ENCODE results near the gene SMPD3. TPM values are rescaled to one million over a fixed set of nuclear protein-coding genes. Genes with fewer than 3 reads are reported as not detected.

The SMPD3 gene
- total and polyA plus RNA-seq, 2 experiments from 2014 or later = 0.27 to 2.8 TPM

DNA sequence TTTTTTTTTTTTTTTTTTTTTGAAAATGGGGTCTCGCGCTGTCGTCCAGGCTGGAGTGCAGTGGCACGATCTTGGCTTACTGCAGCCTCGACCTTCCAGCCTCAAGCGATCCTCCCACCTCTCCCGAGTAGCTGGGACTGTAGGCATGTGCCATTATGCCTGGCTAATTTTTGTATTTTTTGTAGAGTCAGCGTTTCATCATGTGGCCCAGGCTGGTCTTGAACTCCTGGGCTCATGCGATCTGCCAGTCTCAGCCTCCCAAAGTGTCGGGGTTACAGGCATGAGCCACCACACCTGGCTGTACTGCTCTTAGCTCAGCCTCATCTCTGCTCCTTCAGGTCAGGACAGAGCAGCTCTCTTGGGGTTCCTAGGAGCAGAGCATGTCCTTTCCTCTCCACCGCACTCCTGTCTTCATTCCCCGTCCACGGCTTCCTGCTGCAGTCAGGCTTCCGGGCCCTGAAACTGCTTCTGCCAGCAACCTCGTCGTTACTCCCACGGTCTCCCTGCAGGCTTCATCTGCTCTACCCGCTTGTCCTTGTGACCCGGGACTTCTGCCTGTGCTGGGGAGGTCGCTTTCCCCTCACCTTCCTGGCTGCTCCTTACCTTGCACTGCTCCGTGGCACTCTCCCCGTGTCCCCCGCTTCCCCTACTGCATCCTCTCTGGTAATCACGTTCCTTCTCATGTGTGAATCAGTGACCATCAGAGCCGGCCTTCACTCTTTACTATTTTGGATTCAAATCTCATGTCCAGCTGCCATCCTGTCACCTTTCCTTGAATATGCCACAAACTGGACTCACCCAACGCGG is 99.5 kb downstream of the SMPD3 start:
- Histone ChIP-seq H3K4me1 (ENCODE audit: low read depth) (no peaks in the 10 kb centered on the region), H3K27ac (no peak overlapping the region), H3K4me3 (no peak overlapping the region), H3K27me3 (no peaks in the 10 kb centered on the region), H3K36me3 (peaks cover 19% of the 10 kb centered on the region), H3K9me3 (ENCODE audit: low read depth) (no peaks in the 10 kb centered on the region)
- no peak for DNase-seq (ENCODE audit: low read depth in 1 of 2, low spot score in 1 of 2)
- no peak for TF ChIP-seq CTCF (IDR thresholded peaks at IDR 0.05; ENCODE audit: low read depth, low read length)

GRCh38 chr16:68347605-68348004 is 100.7 kb downstream of the SMPD3 start:
- H3K27me3 ChIP-seq = no peaks in the 10 kb centered on the region
- H3K36me3 ChIP-seq = peaks cover 19% of the 10 kb centered on the region
- DNase-seq (ENCODE audit: low read depth in 1 of 2, low spot score in 1 of 2) = no peak
- H3K4me1 ChIP-seq (ENCODE audit: low read depth) = no peaks in the 10 kb centered on the region
- H3K27ac ChIP-seq = no peak overlapping the region
- H3K4me3 ChIP-seq = no peak overlapping the region
- no peaks in the 10 kb centered on the region for H3K9me3 ChIP-seq (ENCODE audit: low read depth)
- no peak for TF ChIP-seq CTCF (IDR thresholded peaks at IDR 0.05; ENCODE audit: low read depth, low read length)

DNA sequence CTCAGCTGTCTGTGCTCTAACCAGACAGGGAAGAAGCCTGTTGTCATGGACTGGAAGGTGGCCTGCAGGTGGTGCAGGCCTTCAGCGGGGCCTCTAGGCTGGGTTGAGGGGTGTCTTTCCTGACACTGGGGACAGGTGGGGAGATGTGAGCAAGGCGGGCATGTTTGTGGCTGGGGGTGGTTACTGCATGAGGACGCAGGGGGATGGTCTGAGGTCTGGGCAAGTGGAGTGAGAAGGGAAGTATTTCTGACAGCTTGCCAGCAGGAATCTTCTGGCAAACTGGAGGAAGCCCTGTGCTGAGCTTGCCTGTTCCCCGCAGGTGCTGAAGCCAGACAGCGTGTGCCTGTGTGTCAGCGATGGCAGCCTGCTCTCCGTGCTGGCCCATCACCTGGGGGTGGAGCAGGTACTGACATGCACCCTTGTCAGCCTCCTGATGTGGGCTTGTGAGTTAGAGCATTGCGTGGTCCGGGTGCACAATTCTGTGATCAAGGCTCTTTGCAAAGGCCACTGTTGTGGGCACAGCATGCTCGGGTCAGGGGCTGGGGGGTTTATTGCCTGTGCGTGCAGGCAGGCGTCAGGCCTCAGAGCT is 101.3 kb downstream of the SMPD3 start:
- H3K27ac ChIP-seq = no peak overlapping the region
- no peak for TF ChIP-seq CTCF (IDR thresholded peaks at IDR 0.05; ENCODE audit: low read depth, low read length)
- H3K9me3 ChIP-seq (ENCODE audit: low read depth) = no peaks in the 10 kb centered on the region
- H3K4me1 ChIP-seq (ENCODE audit: low read depth) = no peaks in the 10 kb centered on the region
- peaks cover 24% of the 10 kb centered on the region for H3K36me3 ChIP-seq
- DNase-seq (ENCODE audit: low read depth in 1 of 2, low spot score in 1 of 2) = no peak
- no peaks in the 10 kb centered on the region for H3K27me3 ChIP-seq
- no peak overlapping the region for H3K4me3 ChIP-seq

GRCh38 chr16:68345958-68346635 is 102.2 kb downstream of the SMPD3 start:
- TF ChIP-seq CTCF (IDR thresholded peaks at IDR 0.05; ENCODE audit: low read depth, low read length) = no peak
- Histone ChIP-seq H3K27me3 (no peaks in the 10 kb centered on the region), H3K27ac (no peak overlapping the region), H3K36me3 (peaks cover 25% of the 10 kb centered on the region), H3K4me3 (no peak overlapping the region), H3K4me1 (ENCODE audit: low read depth) (no peaks in the 10 kb centered on the region), H3K9me3 (ENCODE audit: low read depth) (no peaks in the 10 kb centered on the region)
- no peak for DNase-seq (ENCODE audit: low read depth in 1 of 2, low spot score in 1 of 2)

- H3K4me3 ChIP-seq = no peak overlapping the region
- H3K36me3 ChIP-seq = peaks cover 29% of the 10 kb centered on the region
- H3K27ac ChIP-seq = no peak overlapping the region
- no peaks in the 10 kb centered on the region for H3K9me3 ChIP-seq (ENCODE audit: low read depth)
- no peak for TF ChIP-seq CTCF (IDR thresholded peaks at IDR 0.05; ENCODE audit: low read depth, low read length)
- no peaks in the 10 kb centered on the region for H3K27me3 ChIP-seq
- H3K4me1 ChIP-seq (ENCODE audit: low read depth) = no peaks in the 10 kb centered on the region
- no peak for DNase-seq (ENCODE audit: low read depth in 1 of 2, low spot score in 1 of 2)
These were observed 102.9 kb downstream of the SMPD3 start for GRCh38 chr16:68345351-68345810.
